Natural killer cell (primary cell): ENCODE measurements around the gene SLC43A1. TPM values are rescaled to one million over a fixed set of nuclear protein-coding genes. Genes with fewer than 3 reads are reported as not detected.

ENCODE experiments used
- ATAC-seq, 3 donors: fragments of 150-1000 bp in 2 of 3; fragments of 200-7000 bp in 1 of 3; cut with Tn5 transposase; 1 replicate in 1 of 3; 2 replicates in 2 of 3; pipeline ENCODE4 v1.10.0; 2021; ENCODE audit warnings: mild to moderate bottlenecking in 2 of 3, moderate library complexity in 2 of 3
- DNase-seq, 2 donors: peaks; one replicate each; pipeline versions ENCODE4 v3.0.0 to v3.0.0-alpha.2; 2013 to 2021; ENCODE audit warnings: mixed read lengths in 1 of 2
- H3K27ac ChIP-seq: one replicate; pipeline ENCODE4 v1.5.1; 2013; ENCODE audit warnings: mild to moderate bottlenecking, low read length
- H3K27me3 ChIP-seq: one replicate; pipeline ENCODE4 v1.6.1; 2013; ENCODE audit warnings: low read length; ENCODE audit not compliant: control insufficient read depth, insufficient read depth
- H3K36me3 ChIP-seq: one replicate; pipeline ENCODE4 v1.6.1; 2013; ENCODE audit warnings: low read length; ENCODE audit not compliant: control insufficient read depth, insufficient read depth
- H3K4me1 ChIP-seq: one replicate; pipeline ENCODE4 v1.6.1; 2013; ENCODE audit warnings: low read length; ENCODE audit not compliant: control insufficient read depth, insufficient read depth
- H3K4me3 ChIP-seq: one replicate; pipeline ENCODE4 v1.5.1; 2013; ENCODE audit warnings: low read length
- H3K9me3 ChIP-seq: one replicate; pipeline ENCODE4 v1.6.1; 2013; ENCODE audit warnings: low read length; ENCODE audit not compliant: control insufficient read depth, insufficient read depth
- H3K27ac Mint-ChIP-seq, 2 donors: one replicate each; pipeline ENCODE4 v1.8.0; 2022; ENCODE audit warnings: mild to moderate bottlenecking in 2 of 2, mixed read lengths in 2 of 2, moderate library complexity in 1 of 2
- H3K27me3 Mint-ChIP-seq, 2 donors: one replicate each; pipeline ENCODE4 v1.8.0; 2022; ENCODE audit warnings: low read depth in 2 of 2, mixed read lengths in 2 of 2
- H3K36me3 Mint-ChIP-seq: one replicate; pipeline ENCODE4 v1.8.0; 2022; ENCODE audit warnings: mixed read lengths
- H3K4me1 Mint-ChIP-seq, 2 donors: one replicate each; pipeline ENCODE4 v1.8.0; 2022; ENCODE audit warnings: mixed read lengths in 2 of 2
- H3K4me3 Mint-ChIP-seq: one replicate; pipeline ENCODE4 v1.8.0; 2022; ENCODE audit warnings: mild to moderate bottlenecking, moderate library complexity, mixed read lengths
- H3K9me3 Mint-ChIP-seq, 2 donors: one replicate each; pipeline ENCODE4 v1.8.0; 2022; ENCODE audit warnings: mixed read lengths in 2 of 2
- WGBS: methylation state at CpG from one replicate; pipeline ENCODE4 v1.1.7; 2013; ENCODE audit warnings: missing lambda C conversion rate; ENCODE audit not compliant: insufficient coverage; 5-methylcytosine and 5-hydroxymethylcytosine counted together
- intact Hi-C: fragments of 100-400 bp; cut with micrococcal nuclease; formaldehyde crosslinking; loops from one replicate; pipeline ENCODE4 v1.14.2; 2022
- total RNA-seq, 4 donors: library from RNA; stranded (reverse); fragments of 120-200 nt in 1 of 4; gene quantifications; one replicate each; pipeline versions ENCODE4 v1.2.3 to v1.2.4, GENCODE V29; 2013 to 2022
- TF ChIP-seq, protein P1 (sequence below): fragments of 200-600 bp; IDR thresholded peaks from one replicate; pipeline ENCODE4 v1.8.0; 2022; ENCODE audit warnings: antibody characterized with exemption

The SLC43A1 gene
- total RNA-seq, 3 donors from 2014 or later (not counting 1 experiment from before 2014, with no cell fraction given) = 11.3 to 20.6 (median 13.9) TPM

DNA sequence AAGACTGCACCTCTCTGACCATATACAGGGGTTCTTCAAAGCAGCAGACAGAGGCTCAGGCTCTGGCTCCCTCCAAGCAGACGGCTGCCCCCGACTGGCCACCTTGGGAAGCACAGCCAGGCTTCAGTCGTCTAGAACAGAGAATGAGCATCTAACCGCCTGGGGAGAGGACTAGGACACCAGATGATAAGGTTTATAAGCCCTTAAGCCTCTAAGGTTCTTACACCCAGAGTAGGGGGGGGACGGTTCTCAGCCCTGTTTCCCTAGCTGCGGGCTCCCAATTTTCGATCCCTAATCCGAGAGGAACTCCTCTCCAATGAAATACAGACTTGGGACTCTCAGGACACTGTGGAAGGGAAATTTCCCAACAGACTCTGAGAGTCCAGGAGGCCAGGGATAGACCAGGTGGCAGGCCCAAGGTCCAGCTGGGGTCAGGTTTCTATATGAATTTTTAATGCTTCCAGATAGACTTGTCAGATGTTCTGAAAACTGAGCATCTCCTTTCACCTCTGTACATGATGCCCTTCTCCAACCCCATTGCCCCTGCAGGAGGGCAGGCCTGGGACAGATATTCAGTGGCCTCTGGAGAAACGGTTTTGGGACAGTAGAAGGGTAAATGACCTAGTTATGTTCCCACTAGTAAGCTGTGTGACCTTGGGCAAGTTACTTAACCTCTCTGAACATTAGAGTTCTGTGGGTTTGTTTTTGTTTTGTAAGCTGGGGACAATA lies 34.9 kb downstream of the SLC43A1 start:
- H3K36me3 Mint-ChIP-seq = no peaks in the 10 kb centered on the region
- 35% methylated on average over 7 of the region's 9 CpGs for WGBS
- H3K4me3 Mint-ChIP-seq = peak overlapping the region; percentile 74
- Histone ChIP-seq H3K36me3 (peaks cover 7% of the 10 kb centered on the region), H3K4me3 (no peak overlapping the region), H3K9me3 (no peaks in the 10 kb centered on the region), H3K4me1 (peaks cover 45% of the 10 kb centered on the region), H3K27me3 (peaks cover 10% of the 10 kb centered on the region), H3K27ac (no peak overlapping the region)
- intact Hi-C loops = loop anchor here (1.0 to 5.0 kb wide), 2 partner anchors 23 to 133 kb away; no protein-coding TSS in a partner anchor
- H3K9me3 Mint-ChIP-seq = no peaks in the 10 kb centered on the region
- peak; percentile 48 to 72 for DNase-seq
- TF ChIP-seq, protein P1, sequence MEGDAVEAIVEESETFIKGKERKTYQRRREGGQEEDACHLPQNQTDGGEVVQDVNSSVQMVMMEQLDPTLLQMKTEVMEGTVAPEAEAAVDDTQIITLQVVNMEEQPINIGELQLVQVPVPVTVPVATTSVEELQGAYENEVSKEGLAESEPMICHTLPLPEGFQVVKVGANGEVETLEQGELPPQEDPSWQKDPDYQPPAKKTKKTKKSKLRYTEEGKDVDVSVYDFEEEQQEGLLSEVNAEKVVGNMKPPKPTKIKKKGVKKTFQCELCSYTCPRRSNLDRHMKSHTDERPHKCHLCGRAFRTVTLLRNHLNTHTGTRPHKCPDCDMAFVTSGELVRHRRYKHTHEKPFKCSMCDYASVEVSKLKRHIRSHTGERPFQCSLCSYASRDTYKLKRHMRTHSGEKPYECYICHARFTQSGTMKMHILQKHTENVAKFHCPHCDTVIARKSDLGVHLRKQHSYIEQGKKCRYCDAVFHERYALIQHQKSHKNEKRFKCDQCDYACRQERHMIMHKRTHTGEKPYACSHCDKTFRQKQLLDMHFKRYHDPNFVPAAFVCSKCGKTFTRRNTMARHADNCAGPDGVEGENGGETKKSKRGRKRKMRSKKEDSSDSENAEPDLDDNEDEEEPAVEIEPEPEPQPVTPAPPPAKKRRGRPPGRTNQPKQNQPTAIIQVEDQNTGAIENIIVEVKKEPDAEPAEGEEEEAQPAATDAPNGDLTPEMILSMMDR = peak; percentile 54
- H3K27me3 Mint-ChIP-seq = peaks cover 7 to 24% of the 10 kb centered on the region in 2 donors
- no peak overlapping the region for H3K27ac Mint-ChIP-seq
- ATAC-seq = peak; percentile 48 to 64 (median 57)
- H3K4me1 Mint-ChIP-seq = peaks cover 6 to 28% of the 10 kb centered on the region in 2 donors

DNA sequence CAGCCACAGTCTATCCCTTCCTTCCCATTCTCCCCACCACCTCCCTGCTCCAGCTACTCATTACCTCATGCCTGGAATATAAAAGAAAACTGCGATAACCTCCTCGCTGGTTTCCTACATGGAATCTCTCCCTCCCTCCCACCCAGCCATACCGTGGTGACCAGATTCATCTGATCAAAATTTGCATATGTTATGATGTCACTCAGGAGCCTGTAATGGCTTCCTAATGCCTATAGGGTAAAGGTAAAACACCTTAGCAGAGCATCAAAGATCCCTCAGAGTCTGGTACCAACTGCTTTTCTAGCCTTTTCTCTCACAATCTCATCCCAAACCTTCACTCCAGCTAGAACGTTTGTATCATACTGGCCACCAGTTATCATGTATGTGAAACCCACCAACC lies 35.6 kb downstream of the SLC43A1 start:
- H3K4me3 ChIP-seq = no peak overlapping the region
- DNase-seq = no peak
- Mint-ChIP-seq H3K36me3 (no peaks in the 10 kb centered on the region), H3K27ac (no peak overlapping the region), H3K4me1 (peaks cover 10 to 35% of the 10 kb centered on the region in 2 donors), H3K27me3 (peaks cover 7 to 22% of the 10 kb centered on the region in 2 donors), H3K4me3 (peak overlapping the region; percentile 74), H3K9me3 (no peaks in the 10 kb centered on the region)
- peaks cover 10% of the 10 kb centered on the region for H3K27me3 ChIP-seq
- no peaks in the 10 kb centered on the region for H3K9me3 ChIP-seq
- no peak overlapping the region for H3K27ac ChIP-seq
- intact Hi-C loops = loop anchor here (1.0 to 5.0 kb wide), 2 partner anchors 23 to 133 kb away; no protein-coding TSS in a partner anchor
- peaks cover 49% of the 10 kb centered on the region for H3K4me1 ChIP-seq
- peaks cover 2% of the 10 kb centered on the region for H3K36me3 ChIP-seq
- TF ChIP-seq, protein P1 = no peak
- no peak for ATAC-seq
- 88% methylated on average over 3 of the region's 4 CpGs for WGBS

DNA sequence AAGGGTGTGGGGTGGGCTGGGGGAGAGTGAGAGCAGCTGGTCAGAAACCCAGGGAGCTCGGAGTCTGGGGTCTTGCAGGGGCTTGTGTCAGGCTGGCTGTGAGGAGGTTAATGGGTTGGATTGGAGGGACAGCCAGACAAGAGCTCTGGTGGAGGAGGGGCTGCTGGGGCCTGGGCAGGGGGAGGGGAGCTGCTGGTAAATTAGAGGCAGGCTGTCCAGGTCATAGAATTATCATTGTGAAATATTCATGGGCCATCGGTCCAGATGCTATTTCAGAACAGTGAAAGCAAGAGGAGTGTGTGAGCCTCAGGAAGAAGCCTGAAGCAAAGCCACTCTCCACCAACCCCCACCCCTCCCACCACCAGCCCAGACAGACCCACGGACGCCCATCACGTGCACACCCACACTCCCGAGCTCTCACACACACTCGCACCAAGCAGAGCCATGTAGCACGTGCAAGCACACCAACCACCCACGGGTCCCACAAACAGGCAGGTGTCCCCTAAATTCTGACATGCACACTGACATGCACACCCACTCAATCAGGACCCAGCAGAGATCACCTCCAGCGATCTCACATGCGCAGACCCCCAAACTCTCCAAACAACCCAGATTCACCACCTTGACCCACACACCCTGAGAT lies 36.4 kb downstream of the SLC43A1 start:
- no peak for DNase-seq
- Mint-ChIP-seq H3K9me3 (no peaks in the 10 kb centered on the region), H3K27me3 (peaks cover 7 to 18% of the 10 kb centered on the region in 2 donors), H3K4me3 (no peak overlapping the region), H3K36me3 (no peaks in the 10 kb centered on the region), H3K4me1 (peaks cover 17 to 43% of the 10 kb centered on the region in 2 donors), H3K27ac (no peak overlapping the region)
- H3K9me3 ChIP-seq = no peaks in the 10 kb centered on the region
- H3K4me1 ChIP-seq = peaks cover 49% of the 10 kb centered on the region
- H3K27me3 ChIP-seq = peaks cover 10% of the 10 kb centered on the region
- no peak for ATAC-seq
- WGBS = 72% methylated on average over 11 of the region's 11 CpGs
- TF ChIP-seq, protein P1 = no peak
- H3K4me3 ChIP-seq = no peak overlapping the region
- no peaks in the 10 kb centered on the region for H3K36me3 ChIP-seq
- no peak overlapping the region for H3K27ac ChIP-seq
- intact Hi-C loops = no loop called here
